GM23338 (cell line): ENCODE data around the gene PPP4R3A. TPM values are rescaled to one million over a fixed set of nuclear protein-coding genes. Genes with fewer than 3 reads are reported as not detected.

Source experiments
- ATAC-seq: fragments of 200-7000 bp; cut with Tn5 transposase; 3 replicates; pipeline ENCODE4 v1.9.1; 2020
- DNase-seq: peaks from one replicate; pipeline ENCODE4 v3.0.0-alpha.2; 2015; ENCODE audit warnings: low spot score
- H2AFZ ChIP-seq: fragments of 200-600 bp; sonication (generic); 2 replicates; pipeline ENCODE4 v1.8.0; 2016; ENCODE audit warnings: antibody characterized with exemption, mild to moderate bottlenecking, moderate library complexity
- H3F3A ChIP-seq: fragments of 200-600 bp; sonication (generic); replicated peaks from 2 replicates; pipeline ENCODE4 v1.8.0; 2017; ENCODE audit warnings: antibody characterized with exemption, mixed run types, low read depth
- H3K27ac ChIP-seq: fragments of 200-600 bp; sonication (generic); 2 replicates; pipeline ENCODE4 v1.6.1; 2016; ENCODE audit warnings: low read depth
- H3K27me3 ChIP-seq: fragments of 200-600 bp; sonication (generic); 2 replicates; pipeline ENCODE4 v1.8.0; 2016; ENCODE audit warnings: mild to moderate bottlenecking, mixed run types, moderate library complexity; ENCODE audit not compliant: insufficient read depth
- H3K36me3 ChIP-seq: fragments of 200-600 bp; sonication (generic); 2 replicates; pipeline ENCODE4 v1.8.0; 2016; ENCODE audit warnings: mild to moderate bottlenecking; ENCODE audit not compliant: insufficient read depth
- H3K4me1 ChIP-seq: fragments of 200-600 bp; sonication (generic); 2 replicates; pipeline ENCODE4 v1.8.0; 2016; ENCODE audit warnings: mild to moderate bottlenecking, moderate library complexity; ENCODE audit not compliant: insufficient read depth
- H3K4me2 ChIP-seq: fragments of 200-600 bp; sonication (generic); 2 replicates; pipeline ENCODE4 v1.7.1; 2017; ENCODE audit warnings: mixed run types
- H3K4me3 ChIP-seq: fragments of 200-600 bp; sonication (generic); 2 replicates; pipeline ENCODE4 v1.6.1; 2016; ENCODE audit warnings: mixed run types
- H3K79me2 ChIP-seq: fragments of 200-600 bp; sonication (generic); replicated peaks from 2 replicates; pipeline ENCODE4 v1.8.0; 2017; ENCODE audit warnings: mild to moderate bottlenecking; ENCODE audit not compliant: insufficient read depth
- H3K9me2 ChIP-seq: fragments of 200-600 bp; sonication (generic); 2 replicates; pipeline ENCODE4 v1.8.0; 2017; ENCODE audit not compliant: insufficient read depth
- H4K20me1 ChIP-seq: fragments of 200-600 bp; sonication (generic); replicated peaks from 2 replicates; pipeline ENCODE4 v1.8.0; 2017; ENCODE audit warnings: mild to moderate bottlenecking; ENCODE audit not compliant: insufficient read depth
- H3K27ac Mint-ChIP-seq: 2 replicates; pipeline ENCODE4 v1.8.0; 2020; ENCODE audit warnings: inconsistent platforms, mild to moderate bottlenecking, moderate library complexity, mixed read lengths
- H3K27me3 Mint-ChIP-seq: 3 replicates; pipeline ENCODE4 v1.8.0; 2022; ENCODE audit warnings: low read depth, mild to moderate bottlenecking, moderate library complexity, mixed read lengths, inconsistent platforms; ENCODE audit not compliant: insufficient read depth, poor library complexity
- H3K36me3 Mint-ChIP-seq: 3 replicates; pipeline ENCODE4 v1.8.0; 2021; ENCODE audit warnings: low read depth, mild to moderate bottlenecking, inconsistent platforms, moderate library complexity, mixed read lengths
- H3K4me1 Mint-ChIP-seq: 3 replicates; pipeline ENCODE4 v1.8.0; 2020; ENCODE audit warnings: mild to moderate bottlenecking, inconsistent platforms, mixed read lengths
- H3K4me3 Mint-ChIP-seq: 3 replicates; pipeline ENCODE4 v1.8.0; 2021; ENCODE audit warnings: moderate library complexity, mild to moderate bottlenecking, inconsistent platforms, mixed read lengths
- H3K9me3 Mint-ChIP-seq: 3 replicates; pipeline ENCODE4 v1.8.0; 2020; ENCODE audit warnings: moderate library complexity, mild to moderate bottlenecking, inconsistent platforms, mixed read lengths
- CREB1 ChIP-seq: fragments of 250-450 bp; sonication (Bioruptor Pico); IDR thresholded peaks from 2 replicates; pipeline ENCODE4 v1.5.0; 2020; ENCODE audit warnings: low read depth, mild to moderate bottlenecking, moderate library complexity
- CTCF ChIP-seq, 2 experiments: fragments of 200-600 bp in 1 of 2; sonication (generic) in 1 of 2; conservative IDR thresholded peaks; 2 replicates each; pipeline versions ENCODE4 v1.5.1 to v1.6.1; 2016 to 2017; ENCODE audit warnings: antibody characterized with exemption in 2 of 2, low read depth in 2 of 2, mild to moderate bottlenecking in 2 of 2, moderate library complexity in 1 of 2
- ETS1 ChIP-seq: IDR thresholded peaks from 2 replicates; pipeline ENCODE4 v1.6.1; 2016; ENCODE audit warnings: antibody characterized with exemption
- EZH2 ChIP-seq: fragments of 200-600 bp; sonication (generic); IDR thresholded peaks from one replicate; pipeline ENCODE4 v1.8.0; 2017; ENCODE audit warnings: antibody characterized with exemption, mild to moderate bottlenecking, low read depth; ENCODE audit not compliant: unreplicated experiment
- EZH2phosphoT487 ChIP-seq: fragments of 200-600 bp; sonication (generic); IDR thresholded peaks from one replicate; pipeline ENCODE4 v1.8.1; 2018; ENCODE audit warnings: antibody characterized with exemption; ENCODE audit not compliant: unreplicated experiment
- JUNB ChIP-seq: IDR thresholded peaks from one replicate; pipeline ENCODE4 v1.6.1; 2016; ENCODE audit warnings: antibody characterized with exemption; ENCODE audit not compliant: unreplicated experiment
- NANOG ChIP-seq: IDR thresholded peaks from 2 replicates; pipeline ENCODE4 v1.6.1; 2016; ENCODE audit warnings: antibody characterized with exemption, borderline replicate concordance
- POLR2AphosphoS5 ChIP-seq: IDR thresholded peaks from 2 replicates; pipeline ENCODE4 v1.6.1; 2016; ENCODE audit warnings: antibody characterized with exemption, low read depth
- REST ChIP-seq: IDR thresholded peaks from one replicate; pipeline ENCODE4 v1.6.1; 2018; ENCODE audit warnings: antibody characterized with exemption; ENCODE audit not compliant: unreplicated experiment
- STAT1 ChIP-seq: IDR thresholded peaks from one replicate; pipeline ENCODE4 v1.6.1; 2016; ENCODE audit warnings: antibody characterized with exemption; ENCODE audit not compliant: unreplicated experiment
- ZNF114 ChIP-seq: fragments of 250-450 bp; sonication (Bioruptor Pico); IDR thresholded peaks from 2 replicates; pipeline ENCODE4 v1.5.0; 2020; ENCODE audit warnings: mild to moderate bottlenecking, moderate library complexity
- ZNF331 ChIP-seq: fragments of 250-450 bp; sonication (Bioruptor Pico); IDR thresholded peaks from 2 replicates; pipeline ENCODE4 v1.5.0; 2020; ENCODE audit warnings: low read depth, mild to moderate bottlenecking, moderate library complexity
- polyA plus RNA-seq: library from polyadenylated mRNA; unstranded; fragments of >200 nt; fragmentation: Nextera tagmentation; extraction: Ambion mirVana; gene quantifications from 2 replicates; pipeline ENCODE4 v1.2.1, GENCODE V29; 2016
- total RNA-seq: library from RNA; depleted of rRNA; stranded (reverse); fragments of >200 nt; shearing (Covaris generic); gene quantifications from 2 replicates; pipeline ENCODE4 v1.2.3, GENCODE V29; 2014

PPP4R3A gene
- total and polyA plus RNA-seq, 2 experiments from 2014 or later, result 50.3 to 128 TPM

- Histone ChIP-seq H3K36me3 (peaks cover 40% of the 10 kb centered on the region), H3K9me2 (no peaks in the 10 kb centered on the region), H4K20me1 (peaks cover 26% of the 10 kb centered on the region), H3F3A (no peaks in the 10 kb centered on the region), H3K27me3 (no peaks in the 10 kb centered on the region), H3K4me1 (0 out of 2 replicates have a peak, but pooled peaks cover 7% of the 10 kb centered on the region), H3K79me2 (peaks cover 100% of the 10 kb centered on the region), H3K4me3 (no peak overlapping the region), H3K4me2 (no peak overlapping the region), H3K27ac (no peak overlapping the region), H2AFZ (no peak overlapping the region)
- TF ChIP-seq EZH2, result no peak
- TF ChIP-seq CTCF (conservative IDR thresholded peaks at IDR 0.05; ENCODE audit: low read depth in 2 of 2), result peak; percentile 50 to 56
- no peaks in the 10 kb centered on the region for H3K9me3 Mint-ChIP-seq
- no peak overlapping the region for H3K4me3 Mint-ChIP-seq
- peaks cover 81% of the 10 kb centered on the region for H3K36me3 Mint-ChIP-seq
- no peak for ATAC-seq
- peak; percentile 18 for DNase-seq
- H3K4me1 Mint-ChIP-seq, result peaks cover 14% of the 10 kb centered on the region; the same call in 2 of the 3 replicates
- no peaks in the 10 kb centered on the region for H3K27me3 Mint-ChIP-seq
- H3K27ac Mint-ChIP-seq, result no peak overlapping the region
These were observed 25.9 kb downstream of the PPP4R3A start for GRCh38 chr14:91484186-91484585.

GRCh38 chr14:91482263-91483013 is 27.7 kb downstream of the PPP4R3A start:
- Histone ChIP-seq H2AFZ (no peak overlapping the region), H3F3A (no peaks in the 10 kb centered on the region), H3K4me2 (no peak overlapping the region), H4K20me1 (peaks cover 15% of the 10 kb centered on the region), H3K36me3 (peaks cover 46% of the 10 kb centered on the region), H3K27me3 (no peaks in the 10 kb centered on the region), H3K9me2 (no peaks in the 10 kb centered on the region), H3K27ac (no peak overlapping the region), H3K79me2 (peaks cover 100% of the 10 kb centered on the region), H3K4me1 (0 out of 2 replicates have a peak, but pooled peaks cover 7% of the 10 kb centered on the region), H3K4me3 (no peak overlapping the region)
- Mint-ChIP-seq H3K4me1 (peaks cover 14% of the 10 kb centered on the region; the same call in 2 of the 3 replicates), H3K4me3 (no peak overlapping the region), H3K36me3 (peaks cover 88% of the 10 kb centered on the region), H3K27me3 (peaks cover 4% of the 10 kb centered on the region), H3K27ac (no peak overlapping the region), H3K9me3 (no peaks in the 10 kb centered on the region)
- ATAC-seq (no peak), DNase-seq (no peak)
- TF ChIP-seq JUNB (no peak), REST (no peak), ZNF331 (CRISPR knock-in tag) (no peak), ZNF114 (no peak), CREB1 (CRISPR knock-in tag) (no peak), ETS1 (no peak), NANOG (no peak), EZH2phosphoT487 (no peak), CTCF (conservative IDR thresholded peaks at IDR 0.05; ENCODE audit: low read depth in 2 of 2) (no peak), POLR2AphosphoS5 (no peak), STAT1 (no peak), EZH2 (no peak)
